ENCODE measurements around the gene DDX23. TPM values are rescaled to one million over a fixed set of nuclear protein-coding genes. Genes with fewer than 3 reads are reported as not detected.
A peak's percentile ranks its signal among the peaks of the same experiment; 100 is the strongest.
"Not testable (repeated sequence)": the region's sequence is repeated elsewhere in the genome, so short reads cannot be mapped to it uniquely, and the experiment has no call there.

DDX23 gene
- total RNA-seq, 1 donor = 53.6 TPM

DNA sequence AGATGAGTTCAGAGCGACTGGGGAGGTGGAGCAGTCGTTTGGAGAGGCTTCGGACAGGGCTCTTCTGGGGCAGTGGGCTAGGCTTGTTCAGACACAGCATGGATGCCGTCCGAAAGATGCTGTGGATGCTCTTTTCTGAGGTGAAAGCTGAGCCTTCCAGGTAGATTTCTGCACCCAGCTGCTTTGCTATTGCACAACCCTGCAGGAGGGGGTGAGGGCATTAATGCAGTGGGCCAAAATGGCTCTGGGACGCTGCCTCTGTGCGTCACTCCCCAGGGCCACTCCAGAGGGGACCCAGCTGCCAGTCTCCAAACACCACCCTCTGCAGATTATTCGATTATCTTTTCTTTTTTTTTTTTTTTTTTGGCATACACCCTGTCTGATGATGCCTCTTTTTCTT lies 6.1 kb upstream of the DDX23 start:
- DNase-seq (ENCODE audit: insufficient read length, low spot score, missing footprints) = no peak
- no peak overlapping the region for H3K27ac ChIP-seq (ENCODE audit: low read depth, low read length)
- no peaks in the 10 kb centered on the region for H4K20me1 ChIP-seq (ENCODE audit: insufficient read depth, low read length)
- H2AFZ ChIP-seq (ENCODE audit: low read length) = no peak overlapping the region
- H3K4me3 ChIP-seq (ENCODE audit: insufficient read depth, low read length) = no peak overlapping the region
- no peaks in the 10 kb centered on the region for H3K36me3 ChIP-seq (ENCODE audit: insufficient read depth, low read length)
- H3K9me3 ChIP-seq (ENCODE audit: low read depth, low read length) = no peaks in the 10 kb centered on the region
- TF ChIP-seq, protein P1, sequence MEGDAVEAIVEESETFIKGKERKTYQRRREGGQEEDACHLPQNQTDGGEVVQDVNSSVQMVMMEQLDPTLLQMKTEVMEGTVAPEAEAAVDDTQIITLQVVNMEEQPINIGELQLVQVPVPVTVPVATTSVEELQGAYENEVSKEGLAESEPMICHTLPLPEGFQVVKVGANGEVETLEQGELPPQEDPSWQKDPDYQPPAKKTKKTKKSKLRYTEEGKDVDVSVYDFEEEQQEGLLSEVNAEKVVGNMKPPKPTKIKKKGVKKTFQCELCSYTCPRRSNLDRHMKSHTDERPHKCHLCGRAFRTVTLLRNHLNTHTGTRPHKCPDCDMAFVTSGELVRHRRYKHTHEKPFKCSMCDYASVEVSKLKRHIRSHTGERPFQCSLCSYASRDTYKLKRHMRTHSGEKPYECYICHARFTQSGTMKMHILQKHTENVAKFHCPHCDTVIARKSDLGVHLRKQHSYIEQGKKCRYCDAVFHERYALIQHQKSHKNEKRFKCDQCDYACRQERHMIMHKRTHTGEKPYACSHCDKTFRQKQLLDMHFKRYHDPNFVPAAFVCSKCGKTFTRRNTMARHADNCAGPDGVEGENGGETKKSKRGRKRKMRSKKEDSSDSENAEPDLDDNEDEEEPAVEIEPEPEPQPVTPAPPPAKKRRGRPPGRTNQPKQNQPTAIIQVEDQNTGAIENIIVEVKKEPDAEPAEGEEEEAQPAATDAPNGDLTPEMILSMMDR (IDR thresholded peaks at IDR 0.05; ENCODE audit: extremely low read depth, low read depth, low read length) = no peak
- no peak overlapping the region for H3K4me2 ChIP-seq (ENCODE audit: insufficient read depth, low read length)
- no peaks in the 10 kb centered on the region for H3K79me2 ChIP-seq (ENCODE audit: insufficient read depth, low read length)
- H3K4me1 ChIP-seq (ENCODE audit: insufficient read depth, low read length) = peaks cover under 1% of the 10 kb centered on the region
- peaks cover 12% of the 10 kb centered on the region for H3K27me3 ChIP-seq (ENCODE audit: insufficient read depth, low read length)

DNA sequence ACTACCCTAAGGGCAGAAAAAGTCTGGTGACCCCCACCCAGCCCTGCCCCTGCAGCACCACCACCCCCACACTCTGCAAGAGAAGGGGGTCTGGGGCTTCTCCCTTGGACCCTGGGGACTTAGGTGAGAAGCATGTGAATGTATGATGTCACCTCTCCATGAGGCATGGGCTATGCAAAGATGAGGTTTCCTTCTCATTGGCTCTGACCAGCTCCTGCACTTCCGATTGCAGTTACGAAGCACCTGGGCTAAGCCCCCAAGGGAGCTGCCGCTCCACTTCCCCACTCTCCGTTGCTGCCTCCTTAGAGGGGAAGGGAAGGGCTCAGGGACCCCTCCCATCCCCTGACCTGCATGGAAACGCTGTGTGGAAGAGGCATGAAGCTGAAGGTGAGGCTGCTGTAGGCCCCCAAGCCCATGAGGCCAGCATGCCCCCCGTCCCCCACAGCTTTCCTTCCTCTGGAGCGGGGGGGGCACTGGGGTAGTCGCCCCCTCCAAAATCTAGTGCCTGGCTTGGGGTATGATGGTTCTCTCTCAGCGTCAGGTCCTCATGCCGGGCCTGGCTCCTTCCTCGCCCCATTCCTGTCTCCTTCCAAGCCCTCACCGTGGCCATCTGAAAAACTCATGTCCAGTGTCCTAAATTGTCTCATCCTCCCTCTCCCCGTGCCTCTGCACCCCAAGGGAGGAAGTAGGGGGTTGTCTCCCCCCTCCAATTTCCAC lies 5.5 kb upstream of the DDX23 start:
- no peaks in the 10 kb centered on the region for H3K36me3 ChIP-seq (ENCODE audit: insufficient read depth, low read length)
- H3K4me3 ChIP-seq (ENCODE audit: insufficient read depth, low read length) = no peak overlapping the region
- H3K27me3 ChIP-seq (ENCODE audit: insufficient read depth, low read length) = peaks cover 6% of the 10 kb centered on the region
- no peaks in the 10 kb centered on the region for H4K20me1 ChIP-seq (ENCODE audit: insufficient read depth, low read length)
- peak; percentile 77 for DNase-seq (ENCODE audit: insufficient read length, low spot score, missing footprints)
- no peak overlapping the region for H3K27ac ChIP-seq (ENCODE audit: low read depth, low read length)
- H3K79me2 ChIP-seq (ENCODE audit: insufficient read depth, low read length) = no peaks in the 10 kb centered on the region
- peaks cover 7% of the 10 kb centered on the region for H3K4me1 ChIP-seq (ENCODE audit: insufficient read depth, low read length)
- TF ChIP-seq, protein P1 (IDR thresholded peaks at IDR 0.05; ENCODE audit: extremely low read depth, low read depth, low read length) = no peak
- no peak overlapping the region for H2AFZ ChIP-seq (ENCODE audit: low read length)
- H3K9me3 ChIP-seq (ENCODE audit: low read depth, low read length) = no peaks in the 10 kb centered on the region
- H3K4me2 ChIP-seq (ENCODE audit: insufficient read depth, low read length) = no peak overlapping the region

DNA sequence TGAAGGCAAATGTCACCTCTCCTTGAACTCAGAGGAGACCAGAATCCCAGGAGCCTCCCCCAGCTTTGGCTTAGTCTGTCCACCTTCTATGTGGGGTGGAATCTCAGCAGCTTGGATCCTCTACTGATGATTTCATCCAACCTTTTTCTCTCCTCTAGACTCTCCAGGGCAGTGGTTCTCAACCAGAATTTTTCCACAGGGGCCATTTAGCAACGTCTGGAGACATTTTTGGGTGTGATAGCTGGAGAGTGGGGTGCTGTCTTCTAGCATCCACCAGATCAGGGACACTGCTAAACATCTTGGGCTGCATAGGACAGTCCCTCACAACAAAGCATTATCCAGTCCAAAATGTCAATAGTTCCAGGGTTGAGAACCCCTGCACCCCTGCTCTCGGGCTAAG lies 4.4 kb upstream of the DDX23 start:
- no peak overlapping the region for H3K4me2 ChIP-seq (ENCODE audit: insufficient read depth, low read length)
- H3K27me3 ChIP-seq (ENCODE audit: insufficient read depth, low read length) = peaks cover 2% of the 10 kb centered on the region
- H3K36me3 ChIP-seq (ENCODE audit: insufficient read depth, low read length) = no peaks in the 10 kb centered on the region
- DNase-seq (ENCODE audit: insufficient read length, low spot score, missing footprints) = no peak
- peaks cover 6% of the 10 kb centered on the region for H3K79me2 ChIP-seq (ENCODE audit: insufficient read depth, low read length)
- no peak overlapping the region for H3K4me3 ChIP-seq (ENCODE audit: insufficient read depth, low read length)
- TF ChIP-seq, protein P1 (IDR thresholded peaks at IDR 0.05; ENCODE audit: extremely low read depth, low read depth, low read length) = no peak
- no peak overlapping the region for H3K27ac ChIP-seq (ENCODE audit: low read depth, low read length)
- H3K4me1 ChIP-seq (ENCODE audit: insufficient read depth, low read length) = peaks cover 8% of the 10 kb centered on the region
- H4K20me1 ChIP-seq (ENCODE audit: insufficient read depth, low read length) = no peaks in the 10 kb centered on the region
- H3K9me3 ChIP-seq (ENCODE audit: low read depth, low read length) = no peaks in the 10 kb centered on the region
- no peak overlapping the region for H2AFZ ChIP-seq (ENCODE audit: low read length)

DNA sequence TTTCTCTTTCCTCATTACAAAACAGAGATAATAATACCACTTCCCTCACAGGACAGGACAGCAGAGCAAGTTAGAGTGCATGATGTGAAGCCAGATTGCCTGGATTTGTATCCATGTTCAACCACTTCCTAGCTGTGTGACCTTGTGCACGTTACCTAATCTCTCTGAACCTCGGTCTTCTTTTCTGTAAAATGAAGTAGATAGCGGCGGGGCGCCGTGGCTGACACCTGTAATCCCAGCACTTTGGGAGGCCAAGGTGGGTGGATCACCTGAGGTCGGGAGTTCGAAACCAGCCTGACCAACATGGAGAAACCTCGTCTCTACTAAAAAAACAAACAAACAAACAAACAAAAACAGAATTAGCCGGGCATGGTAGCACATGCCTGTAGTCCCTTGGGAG lies 3.0 kb upstream of the DDX23 start:
- H3K4me3 ChIP-seq (ENCODE audit: insufficient read depth, low read length); H3K36me3 ChIP-seq (ENCODE audit: insufficient read depth, low read length); H3K27ac ChIP-seq (ENCODE audit: low read depth, low read length); H3K9me3 ChIP-seq (ENCODE audit: low read depth, low read length); H2AFZ ChIP-seq (ENCODE audit: low read length); DNase-seq (ENCODE audit: insufficient read length, low spot score, missing footprints); H3K4me2 ChIP-seq (ENCODE audit: insufficient read depth, low read length); H3K27me3 ChIP-seq (ENCODE audit: insufficient read depth, low read length); H4K20me1 ChIP-seq (ENCODE audit: insufficient read depth, low read length): not testable (repeated sequence)
- Histone ChIP-seq H3K79me2 (ENCODE audit: insufficient read depth, low read length) (peaks cover 20% of the 10 kb centered on the region), H3K4me1 (ENCODE audit: insufficient read depth, low read length) (peaks cover 16% of the 10 kb centered on the region)

Measured in osteoblast (primary cell).